K562 (cell line): Measurements from ENCODE around the gene KCNB1. TPM values are rescaled to one million over a fixed set of nuclear protein-coding genes. Genes with fewer than 3 reads are reported as not detected.

ENCODE experiments used
- ATAC-seq: fragments of 200-7000 bp; cut with Tn5 transposase; 3 replicates; pipeline ENCODE4 v1.9.1; 2020; ENCODE audit warnings: moderate library complexity
- BruUV-seq: library from RNA; stranded (reverse); fragments of 400-500 nt; replicated peaks from 2 replicates; lab custom pipeline; 2021; lab: Mats Ljungman, UMichigan
- CTCF ChIA-PET: fragments of 300-600 bp; formaldehyde crosslinking; extraction: SDS; loops from one replicate; lab custom pipeline; 2021; ENCODE audit warnings: low intra/inter-chr PET ratio; lab: Yijun Ruan, JAX
- POLR2A ChIA-PET: fragments of 300-600, 350-650 bp; sonication (Branson Sonifier 250); formaldehyde crosslinking; extraction: SDS; loops from one replicate; lab custom pipeline; 2021; ENCODE audit warnings: antibody characterized with exemption, inconsistent platforms; lab: Yijun Ruan, JAX
- DNase-seq, 4 experiments: peaks; one replicate each; pipeline versions ENCODE4 v3.0.0 to v3.0.0-alpha.2; 2011 to 2018; ENCODE audit warnings: low spot score in 3 of 4, mixed read lengths in 3 of 4; ENCODE audit errors: extremely low read depth in 1 of 4
- FAIRE-seq: peaks from 2 replicates; lab custom pipeline; 2011; peaks lifted over from hg19 to GRCh38; lab: Jason Lieb, UNC
- H2AFZ ChIP-seq: 2 replicates; pipeline ENCODE4 v1.6.0; 2011; ENCODE audit warnings: low read depth, low read length, control low read depth, inconsistent platforms
- H3K27ac ChIP-seq: fragments of 200-600 bp; 3 replicates; pipeline ENCODE4 v1.8.0; 2011; ENCODE audit warnings: low read depth, mild to moderate bottlenecking, control low read depth, inconsistent platforms, low read length, moderate library complexity, mixed read lengths; ENCODE audit errors: extremely low read depth
- H3K27me3 ChIP-seq, 2 experiments: fragments of 300-600 bp in 1 of 2; 2 replicates in 1 of 2; 3 replicates in 1 of 2; pipeline versions ENCODE4 v1.6.0 to v1.8.0; 2011; ENCODE audit warnings: inconsistent platforms in 2 of 2, low read length in 2 of 2, mild to moderate bottlenecking in 1 of 2, mixed read lengths in 1 of 2, moderate library complexity in 1 of 2; ENCODE audit not compliant: control insufficient read depth in 2 of 2, insufficient read depth in 2 of 2
- H3K36me3 ChIP-seq: fragments of 300-600 bp; 3 replicates; pipeline ENCODE4 v1.8.0; 2011; ENCODE audit warnings: mild to moderate bottlenecking, low read length, inconsistent platforms; ENCODE audit not compliant: control insufficient read depth, insufficient read depth
- H3K4me1 ChIP-seq, 2 experiments: fragments of 200-600 bp in 1 of 2; replicated peaks in 1 of 2; 2 replicates in 1 of 2; 3 replicates in 1 of 2; pipeline versions ENCODE4 v1.5.1 to v1.8.0; 2011; ENCODE audit warnings: inconsistent platforms in 2 of 2, low read length in 2 of 2, mild to moderate bottlenecking in 1 of 2, mixed read lengths in 1 of 2, moderate library complexity in 1 of 2; ENCODE audit not compliant: control insufficient read depth in 2 of 2, insufficient read depth in 2 of 2
- H3K4me2 ChIP-seq: 2 replicates; pipeline ENCODE4 v1.6.1; 2011; ENCODE audit warnings: low read length, control low read depth, inconsistent platforms, mixed read lengths; ENCODE audit not compliant: insufficient read depth
- H3K4me3 ChIP-seq: fragments of 200-600 bp; sonication (generic), shearing (Covaris generic); 2 replicates; pipeline ENCODE4 v1.5.1; 2016; ENCODE audit warnings: control low read depth, inconsistent platforms
- H3K79me2 ChIP-seq: fragments of 200-600 bp; 3 replicates; pipeline ENCODE4 v1.8.0; 2011; ENCODE audit warnings: low read length, inconsistent platforms; ENCODE audit not compliant: control insufficient read depth, insufficient read depth
- H3K9ac ChIP-seq, 2 experiments: 2 replicates each; pipeline versions ENCODE4 v1.6.0 to v1.6.1; 2011; ENCODE audit warnings: low read depth in 2 of 2, low read length in 2 of 2, control low read depth in 1 of 2, inconsistent platforms in 1 of 2, mild to moderate bottlenecking in 1 of 2, mixed read lengths in 1 of 2; ENCODE audit not compliant: insufficient read depth in 1 of 2
- H3K9me1 ChIP-seq: one replicate; pipeline ENCODE4 v1.6.0; 2011; ENCODE audit warnings: inconsistent platforms, mild to moderate bottlenecking, low read length, moderate library complexity; ENCODE audit not compliant: control insufficient read depth, insufficient read depth
- H3K9me3 ChIP-seq: replicated peaks from 2 replicates; pipeline ENCODE4 v1.5.1; 2011; ENCODE audit warnings: low read depth, low read length, inconsistent platforms; ENCODE audit not compliant: control insufficient read depth, insufficient read depth
- H4K20me1 ChIP-seq: replicated peaks from 2 replicates; pipeline ENCODE4 v1.6.1; 2011; ENCODE audit warnings: low read length, inconsistent platforms, mixed read lengths; ENCODE audit not compliant: control insufficient read depth, insufficient read depth
- ATF3 ChIP-seq, 2 experiments: fragments of 450-650 bp in 1 of 2; sonication (generic) in 1 of 2; formaldehyde crosslinking in 1 of 2; IDR thresholded peaks in 1 of 2; conservative IDR thresholded peaks in 1 of 2; 2 replicates each; pipeline versions ENCODE4 v1.6.1 to v1.8.1; 2016 to 2023; ENCODE audit warnings: mild to moderate bottlenecking in 2 of 2, moderate library complexity in 2 of 2, inconsistent platforms in 1 of 2, missing genetic modification reagents in 1 of 2
- ATF4 ChIP-seq: fragments of 450-650 bp; formaldehyde crosslinking; IDR thresholded peaks from 2 replicates; pipeline ENCODE4 v1.4.0; 2022; ENCODE audit warnings: mild to moderate bottlenecking, moderate library complexity
- ATF7 ChIP-seq: fragments of 450-650 bp; IDR thresholded peaks from 2 replicates; pipeline ENCODE4 v1.7.1; 2014; ENCODE audit warnings: mild to moderate bottlenecking, moderate library complexity
- BACH1 ChIP-seq: fragments of 200-800 bp; sonication (Bioruptor generic); IDR thresholded peaks from 2 replicates; pipeline ENCODE4 v1.6.1; 2016; ENCODE audit warnings: missing genetic modification characterization, missing compliant biosample characterization
- CEBPB ChIP-seq: fragments of 450-650 bp; IDR thresholded peaks from 2 replicates; pipeline ENCODE4 v1.6.1; 2016; ENCODE audit warnings: missing genetic modification characterization, missing compliant biosample characterization
- CEBPG ChIP-seq, 3 experiments: fragments of 200-800 bp in 1 of 3; sonication (Bioruptor generic) in 1 of 3; sonication (generic) in 1 of 3; formaldehyde crosslinking in 1 of 3; IDR thresholded peaks in 2 of 3; conservative IDR thresholded peaks in 1 of 3; 2 replicates each; pipeline versions ENCODE4 v1.6.1 to v1.8.0; 2016 to 2022; ENCODE audit warnings: missing compliant biosample characterization in 2 of 3, missing genetic modification characterization in 2 of 3, mild to moderate bottlenecking in 1 of 3, missing genetic modification reagents in 1 of 3
- CREB5 ChIP-seq: fragments of 250-450 bp; sonication (Bioruptor Pico); IDR thresholded peaks from 2 replicates; pipeline ENCODE4 v1.5.0; 2020; ENCODE audit warnings: mild to moderate bottlenecking
- CTBP1 ChIP-seq: fragments of 450-650 bp; IDR thresholded peaks from 2 replicates; pipeline ENCODE4 v1.6.1; 2016; ENCODE audit warnings: borderline replicate concordance
- EZH2 ChIP-seq: IDR thresholded peaks from 2 replicates; pipeline ENCODE4 v1.6.1; 2012; ENCODE audit warnings: low read depth, mild to moderate bottlenecking, inconsistent platforms, low read length, borderline replicate concordance
- JUND ChIP-seq, 2 experiments: IDR thresholded peaks; 2 replicates in 1 of 2; 3 replicates in 1 of 2; pipeline ENCODE4 v1.6.1; 2011; ENCODE audit warnings: borderline replicate concordance in 2 of 2, low read depth in 2 of 2, low read length in 2 of 2, improper control_type of control experiment in 1 of 2, missing biosample characterization in 1 of 2, missing genetic modification characterization in 1 of 2, missing genetic modification reagents in 1 of 2
- TRIM24 ChIP-seq, 2 experiments: fragments of 450-650 bp; IDR thresholded peaks; 2 replicates each; pipeline ENCODE4 v1.6.1; 2016
- ZHX1 ChIP-seq: fragments of 150-350 bp; conservative IDR thresholded peaks from 2 replicates; pipeline ENCODE4 v1.6.1; 2014; ENCODE audit warnings: low read length
- ZNF584 ChIP-seq: fragments of 200-800 bp; sonication (Bioruptor generic); IDR thresholded peaks from 2 replicates; pipeline ENCODE4 v1.6.1; 2016; ENCODE audit warnings: low read depth, mild to moderate bottlenecking, missing genetic modification characterization, missing compliant biosample characterization
- whole genome bisulfite sequencing: fragments of 100-300 bp; shearing (Covaris generic); methylation state at CpG from one replicate; pipeline ENCODE4 v1.1.6; 2016; ENCODE audit warnings: low coverage, mixed read lengths; ENCODE audit not compliant: insufficient coverage; ENCODE audit errors: missing lambda C conversion rate; 5-methylcytosine and 5-hydroxymethylcytosine counted together
- in situ Hi-C: fragments of 300-500 bp; cut with MboI; formaldehyde crosslinking; loops from 4 replicates; pipeline ENCODE4 v1.15.0; 2018; ENCODE audit warnings: inconsistent platforms, mixed read lengths
- intact Hi-C: fragments of 100-400 bp; cut with micrococcal nuclease; formaldehyde crosslinking; loops from 2 replicates; pipeline ENCODE4 v1.14.2; 2022
- polyA plus RNA-seq, 8 experiments: library from polyadenylated mRNA; depleted of rRNA in 4 of 8; stranded (reverse) in 5 of 8; unstranded in 3 of 8; fragments of >200 nt; fragmentation: Nextera tagmentation in 2 of 8; fragmentation: Illumina TruSeq in 1 of 8; extraction: Ambion mirVana in 2 of 8; extraction: Trizol in 1 of 8; gene quantifications; 2 replicates each; pipeline versions ENCODE4 v1.2.1 to v1.2.3, GENCODE V29; 2011 to 2014; ENCODE audit warnings: inconsistent platforms in 1 of 8, missing spikeins in 1 of 8
- total RNA-seq, 7 experiments: library from RNA; depleted of rRNA in 6 of 7; stranded (reverse); fragments of >200 nt in 6 of 7; fragmentation: Illumina TruSeq in 2 of 7; extraction: Trizol in 2 of 7; gene quantifications; 2 replicates each; pipeline versions ENCODE4 v1.2.1 to v1.2.3, GENCODE V29; 2011 to 2021; ENCODE audit warnings: low replicate concordance in 1 of 7

The KCNB1 gene
- total and polyA plus RNA-seq, 9 of the 15 experiments (the other 6 are each of a cell fraction or from before 2014, with no cell fraction given): 0.01 to 0.06 TPM; not detected in 7

- intact Hi-C loops (no loop called here), in situ Hi-C loops (no loop called here)
- no peak for TF ChIP-seq CREB5 (CRISPR knock-in tag)
- peak; percentile 44; the same call in 1 of the 2 replicates for TF ChIP-seq BACH1 (tag)
- peak; percentile 54 for TF ChIP-seq CEBPB
- TF ChIP-seq ATF4: peak; percentile 66; the same call in 1 of the 2 replicates
- TF ChIP-seq ATF3 (IDR thresholded peaks at IDR 0.05): peak; percentile 72
- no peak for TF ChIP-seq ATF3 (CRISPR knock-in tag; conservative IDR thresholded peaks at IDR 0.05)
- peak; percentile 20 to 44; a peak in 1 of 4 replicates for TF ChIP-seq TRIM24 (IDR thresholded peaks at IDR 0.05)
- TF ChIP-seq ATF7: peak; percentile 25; the same call in 1 of the 2 replicates
- TF ChIP-seq CTBP1: peak; percentile 32; the same call in 1 of the 2 replicates
- TF ChIP-seq JUND (IDR thresholded peaks at IDR 0.05; ENCODE audit: borderline replicate concordance, low read depth, low read length): 0 out of 2 replicates have a peak, but pooled peaks have one; percentile 25
- TF ChIP-seq JUND (tag; IDR thresholded peaks at IDR 0.05; ENCODE audit: borderline replicate concordance, low read depth, low read length): no peak
- no peak for TF ChIP-seq ZHX1
- TF ChIP-seq CEBPG (CRISPR knock-in tag; IDR thresholded peaks at IDR 0.05): peak; percentile 88
- TF ChIP-seq CEBPG (tag; conservative IDR thresholded peaks at IDR 0.05 in 1 of 2, IDR thresholded peaks at IDR 0.05 in 1 of 2): peak; percentile 81 to 94
- peak; percentile 67; the same call in 1 of the 2 replicates for TF ChIP-seq ZNF584 (CRISPR knock-in tag)
- no peak for TF ChIP-seq EZH2
- Histone ChIP-seq H3K9me3 (no peaks in the 10 kb centered on the region; the same call in 1 of the 2 replicates), H3K4me1 (no peaks in the 10 kb centered on the region), H3K9ac (no peak overlapping the region), H2AFZ (no peak overlapping the region), H3K4me3 (no peak overlapping the region), H3K36me3 (no peaks in the 10 kb centered on the region), H3K27me3 (peaks cover 6 to 10% of the 10 kb centered on the region in 2 experiments; a peak in 4 of 5 replicates), H3K79me2 (no peaks in the 10 kb centered on the region), H3K9me1 (no peaks in the 10 kb centered on the region), H3K27ac (no peak overlapping the region), H4K20me1 (peaks cover 4% of the 10 kb centered on the region), H3K4me2 (no peak overlapping the region)
- 0% methylated on average over 1 of the region's 1 CpG for WGBS
- DNase-seq (no peak), ATAC-seq (peak; percentile 69), FAIRE-seq (no peak)
- no TSS peak for BruUV-seq
- ChIA-PET POLR2A (interaction anchor here (0.6 to 1.9 kb wide), 4 partner anchors 10 to 52 kb away, joined by 3 to 5 read pairs (median 3); no protein-coding TSS in a partner anchor), CTCF (no interaction called here)
These were observed 55.6 kb downstream of the KCNB1 start for GRCh38 chr20:49426873-49427272.
